SK-N-SH (cell line): Measurements from ENCODE around the gene DCLRE1B. TPM values are rescaled to one million over a fixed set of nuclear protein-coding genes. Genes with fewer than 3 reads are reported as not detected.
A peak's percentile ranks its signal among the peaks of the same experiment; 100 is the strongest.

Experiments
- CTCF ChIA-PET: fragments of 300-600, 350-600 bp; formaldehyde crosslinking; extraction: SDS; loops from one replicate; lab custom pipeline; 2021; lab: Yijun Ruan, JAX
- POLR2A ChIA-PET: fragments of 350-600 bp; sonication (Branson Sonifier 250); formaldehyde crosslinking; extraction: SDS; loops from one replicate; lab custom pipeline; 2020; ENCODE audit warnings: antibody characterized with exemption, inconsistent platforms; lab: Yijun Ruan, JAX
- DNase-seq: peaks from one replicate; pipeline ENCODE4 v3.0.0; 2012
- H2AFZ ChIP-seq: fragments of 200-600 bp; sonication (generic); 2 replicates; pipeline ENCODE4 v1.8.1; 2016; ENCODE audit warnings: antibody characterized with exemption, mild to moderate bottlenecking, low read depth
- H3F3A ChIP-seq: fragments of 200-600 bp; sonication (generic); replicated peaks from 2 replicates; pipeline ENCODE3; 2016; ENCODE audit warnings: antibody characterized with exemption, mild to moderate bottlenecking; ENCODE audit not compliant: insufficient read depth
- H3K27ac ChIP-seq, 2 experiments: fragments of 200-500 bp in 1 of 2; fragments of 200-600 bp in 1 of 2; sonication (Bioruptor generic) in 1 of 2; sonication (generic), shearing (Covaris generic) in 1 of 2; 2 replicates each; pipeline versions ENCODE4 v1.5.1 to v1.6.1; 2014 to 2016; ENCODE audit warnings: low read depth in 2 of 2, inconsistent platforms in 1 of 2, low read length in 1 of 2, mild to moderate bottlenecking in 1 of 2, mixed read lengths in 1 of 2
- H3K27me3 ChIP-seq: fragments of 200-600 bp; sonication (generic), shearing (Covaris generic); 2 replicates; pipeline ENCODE4 v1.6.1; 2016; ENCODE audit warnings: mixed run types; ENCODE audit not compliant: insufficient read depth
- H3K36me3 ChIP-seq, 2 experiments: fragments of 200-500 bp in 1 of 2; fragments of 200-600 bp in 1 of 2; sonication (Bioruptor generic) in 1 of 2; sonication (generic) in 1 of 2; replicated peaks in 1 of 2; 2 replicates each; pipeline versions ENCODE3 to v1.5.1; 2014 to 2016; ENCODE audit warnings: low read length in 1 of 2, mild to moderate bottlenecking in 1 of 2; ENCODE audit not compliant: insufficient read depth in 2 of 2, control insufficient read depth in 1 of 2
- H3K4me1 ChIP-seq, 2 experiments: fragments of 200-500 bp in 1 of 2; fragments of 200-600 bp in 1 of 2; sonication (Bioruptor generic) in 1 of 2; sonication (generic), shearing (Covaris generic) in 1 of 2; 2 replicates each; pipeline versions ENCODE4 v1.5.1 to v1.6.1; 2014 to 2016; ENCODE audit warnings: low read depth in 1 of 2, low read length in 1 of 2, mixed run types in 1 of 2; ENCODE audit not compliant: insufficient read depth in 2 of 2, control insufficient read depth in 1 of 2
- H3K4me2 ChIP-seq: fragments of 200-600 bp; sonication (generic), shearing (Covaris generic); 2 replicates; pipeline ENCODE4 v1.6.1; 2017; ENCODE audit warnings: mixed run types
- H3K4me3 ChIP-seq, 2 experiments: fragments of 200-500 bp in 1 of 2; fragments of 200-600 bp in 1 of 2; sonication (Bioruptor generic) in 1 of 2; sonication (generic), shearing (Covaris generic) in 1 of 2; 2 replicates each; pipeline versions ENCODE4 v1.5.1 to v1.8.1; 2014 to 2016; ENCODE audit warnings: low read depth in 2 of 2, inconsistent platforms in 1 of 2, low read length in 1 of 2, mild to moderate bottlenecking in 1 of 2, mixed read lengths in 1 of 2, moderate library complexity in 1 of 2
- H3K79me2 ChIP-seq: fragments of 200-600 bp; sonication (generic); 2 replicates; pipeline ENCODE4 v1.8.1; 2017; ENCODE audit warnings: mild to moderate bottlenecking; ENCODE audit not compliant: insufficient read depth
- H3K9ac ChIP-seq: fragments of 200-600 bp; sonication (generic); 2 replicates; pipeline ENCODE4 v1.6.1; 2017; ENCODE audit warnings: mixed run types
- H3K9me2 ChIP-seq: fragments of 200-600 bp; sonication (generic); 2 replicates; pipeline ENCODE4 v1.6.1; 2017; ENCODE audit warnings: mixed run types
- H3K9me3 ChIP-seq: fragments of 200-600 bp; sonication (generic); 2 replicates; pipeline ENCODE4 v1.6.1; 2017; ENCODE audit warnings: mixed run types, mild to moderate bottlenecking, moderate library complexity
- H4K20me1 ChIP-seq: fragments of 200-600 bp; sonication (generic); 2 replicates; pipeline ENCODE4 v1.6.1; 2017; ENCODE audit warnings: mild to moderate bottlenecking, mixed run types; ENCODE audit not compliant: insufficient read depth
- FOSL2 ChIP-seq: IDR thresholded peaks from 2 replicates; pipeline ENCODE4 v1.4.0; 2012; ENCODE audit warnings: low read depth, mild to moderate bottlenecking, moderate library complexity, borderline replicate concordance
- IRF3 ChIP-seq: fragments of 150-350 bp; IDR thresholded peaks from 2 replicates; pipeline ENCODE4 v1.6.1; 2016; ENCODE audit warnings: mild to moderate bottlenecking, low read depth, low read length
- JUND ChIP-seq: IDR thresholded peaks from 2 replicates; pipeline ENCODE4 v1.4.0; 2012
- MAX ChIP-seq: IDR thresholded peaks from 2 replicates; pipeline ENCODE4 v1.4.0; 2012; ENCODE audit warnings: low read depth
- MEF2A ChIP-seq: IDR thresholded peaks from 2 replicates; pipeline ENCODE4 v1.4.0; 2012; ENCODE audit warnings: low read depth, borderline replicate concordance
- MXI1 ChIP-seq: IDR thresholded peaks from 2 replicates; pipeline ENCODE4 v1.6.1; 2012; ENCODE audit warnings: mild to moderate bottlenecking, low read depth, low read length, improper control_type of control experiment
- NFIC ChIP-seq: IDR thresholded peaks from 2 replicates; pipeline ENCODE4 v1.4.0; 2012; ENCODE audit warnings: borderline replicate concordance
- NRF1 ChIP-seq: IDR thresholded peaks from 2 replicates; pipeline ENCODE4 v1.6.1; 2012; ENCODE audit warnings: low read depth, mild to moderate bottlenecking, low read length
- PBX3 ChIP-seq: IDR thresholded peaks from 2 replicates; pipeline ENCODE4; 2012
- POLR2AphosphoS5 ChIP-seq: IDR thresholded peaks from 2 replicates; pipeline ENCODE4 v1.6.1; 2012; ENCODE audit warnings: low read depth, low read length
- RAD21 ChIP-seq: IDR thresholded peaks from 2 replicates; pipeline ENCODE4 v1.6.1; 2012; ENCODE audit warnings: mild to moderate bottlenecking, low read length
- REST ChIP-seq: IDR thresholded peaks from 2 replicates; pipeline ENCODE4 v1.6.1; 2012; ENCODE audit warnings: mild to moderate bottlenecking, low read depth, low read length, moderate library complexity
- RFX5 ChIP-seq: IDR thresholded peaks from 2 replicates; pipeline ENCODE4 v1.6.1; 2012; ENCODE audit warnings: mild to moderate bottlenecking, improper control_type of control experiment, low read length
- RXRA ChIP-seq: IDR thresholded peaks from 2 replicates; pipeline ENCODE4 v1.4.0; 2012; ENCODE audit warnings: low read depth, mild to moderate bottlenecking, borderline replicate concordance
- SIN3A ChIP-seq: IDR thresholded peaks from 2 replicates; pipeline ENCODE4 v1.6.1; 2012; ENCODE audit warnings: low read depth, mild to moderate bottlenecking, low read length, moderate library complexity, borderline replicate concordance
- SMC3 ChIP-seq: IDR thresholded peaks from 2 replicates; pipeline ENCODE4 v1.6.1; 2012; ENCODE audit warnings: low read depth, low read length, improper control_type of control experiment
- TAF1 ChIP-seq: IDR thresholded peaks from 2 replicates; pipeline ENCODE4 v1.6.1; 2012; ENCODE audit warnings: low read depth, mild to moderate bottlenecking, low read length, moderate library complexity, borderline replicate concordance
- TCF12 ChIP-seq: IDR thresholded peaks from 2 replicates; pipeline ENCODE4 v1.4.0; 2012
- USF1 ChIP-seq: IDR thresholded peaks from 2 replicates; pipeline ENCODE4 v1.4.0; 2012; ENCODE audit warnings: low read depth, borderline replicate concordance
- YY1 ChIP-seq: IDR thresholded peaks from 2 replicates; pipeline ENCODE4 v1.4.0; 2012; ENCODE audit warnings: low read depth, mild to moderate bottlenecking
- WGBS: methylation state at CpG from one replicate; pipeline ENCODE4 v1.1.6; 2017; ENCODE audit warnings: low lambda C conversion rate; 5-methylcytosine and 5-hydroxymethylcytosine counted together
- polyA plus RNA-seq, 3 experiments: library from polyadenylated mRNA; depleted of rRNA; stranded (reverse); fragments of >200 nt; gene quantifications; 2 replicates each; pipeline ENCODE4 v1.2.3, GENCODE V29; 2012

DCLRE1B gene
- polyA plus RNA-seq, 1 of the 3 experiments (the other 2 are of a cell fraction) = 3.0 TPM

GRCh38 chr1:113901191-113901590 is 3.9 kb upstream of the DCLRE1B start:
- WGBS = 87% methylated on average over 3 of the region's 3 CpGs
- POLR2A ChIA-PET = no interaction called here

GRCh38 chr1:113903501-113904292 is 1.4 kb upstream of the DCLRE1B start:
- H3K4me2 ChIP-seq = peak overlapping the region; percentile 87
- 17% methylated on average over 7 of the region's 7 CpGs for WGBS
- H3F3A ChIP-seq = no peaks in the 10 kb centered on the region
- no peaks in the 10 kb centered on the region for H3K9me2 ChIP-seq
- no peaks in the 10 kb centered on the region for H4K20me1 ChIP-seq
- ChIA-PET POLR2A (interaction anchor here (0.7 to 1.5 kb wide), 5 partner anchors 11 to 92 kb away, joined by 3 to 21 read pairs (median 3); partner anchors contain the start of gene HIPK1), CTCF (interaction anchor here (0.7 to 4.0 kb wide), 9 partner anchors 23 to 379 kb away, joined by 3 to 19 read pairs (median 3); partner anchors contain the start of genes HIPK1, OLFML3 and PHTF1)
- no peaks in the 10 kb centered on the region for H3K9me3 ChIP-seq
- H3K4me3 ChIP-seq = peak overlapping the region; percentile 62 to 72
- H3K27ac ChIP-seq = peak overlapping the region; percentile 90 to 93
- peak overlapping the region; percentile 85 for H2AFZ ChIP-seq
- H3K4me1 ChIP-seq = peaks cover 0 to 11% of the 10 kb centered on the region in 2 experiments; a peak in 2 of 4 replicates
- peaks cover 51% of the 10 kb centered on the region for H3K79me2 ChIP-seq
- peak overlapping the region; percentile 85 for H3K9ac ChIP-seq
- H3K36me3 ChIP-seq = peaks cover 18 to 21% of the 10 kb centered on the region in 2 experiments
- no peaks in the 10 kb centered on the region for H3K27me3 ChIP-seq
- peak; percentile 6 for DNase-seq
- TF ChIP-seq FOSL2 (no peak), RAD21 (no peak), RXRA (no peak), IRF3 (no peak), PBX3 (no peak), MAX (no peak), SIN3A (no peak), TCF12 (no peak), NRF1 (no peak), RFX5 (no peak), REST (no peak), NFIC (no peak), YY1 (no peak), TAF1 (no peak), POLR2AphosphoS5 (no peak), JUND (no peak)

More at GRCh38 chr1:113901191-113901590, 3.9 kb upstream of the DCLRE1B start:
- H3K27me3 ChIP-seq = no peaks in the 10 kb centered on the region
- CTCF ChIA-PET = no interaction called here
- TF ChIP-seq RAD21 (no peak), RXRA (no peak), MEF2A (no peak), NRF1 (no peak), USF1 (no peak), SMC3 (no peak), MXI1 (no peak)
- no peak overlapping the region for H3K4me3 ChIP-seq
- H3K27ac ChIP-seq = no peak overlapping the region
- DNase-seq = no peak
- no peak overlapping the region for H3K4me2 ChIP-seq
- no peaks in the 10 kb centered on the region for H3K9me2 ChIP-seq
- H3K36me3 ChIP-seq = peaks cover 31 to 45% of the 10 kb centered on the region in 2 experiments
- peaks cover 36% of the 10 kb centered on the region for H3K79me2 ChIP-seq
- no peak overlapping the region for H2AFZ ChIP-seq
- peaks cover 9% of the 10 kb centered on the region for H3F3A ChIP-seq
- peaks cover 4 to 11% of the 10 kb centered on the region in 2 experiments; a peak in 2 of 4 replicates for H3K4me1 ChIP-seq
- H3K9ac ChIP-seq = no peak overlapping the region
- H3K9me3 ChIP-seq = no peaks in the 10 kb centered on the region
- no peaks in the 10 kb centered on the region for H4K20me1 ChIP-seq
